NOMO-1 treated with DMSO at 0.1 percent for 48 hours (cell line): ENCODE results near the gene CADM1.

ENCODE experiments used
- DNase-seq: peaks from one replicate; lab custom pipeline; 2025; ENCODE audit not compliant: unreplicated experiment; lab: John Stamatoyannopoulos, UW

Gene CADM1

DNA sequence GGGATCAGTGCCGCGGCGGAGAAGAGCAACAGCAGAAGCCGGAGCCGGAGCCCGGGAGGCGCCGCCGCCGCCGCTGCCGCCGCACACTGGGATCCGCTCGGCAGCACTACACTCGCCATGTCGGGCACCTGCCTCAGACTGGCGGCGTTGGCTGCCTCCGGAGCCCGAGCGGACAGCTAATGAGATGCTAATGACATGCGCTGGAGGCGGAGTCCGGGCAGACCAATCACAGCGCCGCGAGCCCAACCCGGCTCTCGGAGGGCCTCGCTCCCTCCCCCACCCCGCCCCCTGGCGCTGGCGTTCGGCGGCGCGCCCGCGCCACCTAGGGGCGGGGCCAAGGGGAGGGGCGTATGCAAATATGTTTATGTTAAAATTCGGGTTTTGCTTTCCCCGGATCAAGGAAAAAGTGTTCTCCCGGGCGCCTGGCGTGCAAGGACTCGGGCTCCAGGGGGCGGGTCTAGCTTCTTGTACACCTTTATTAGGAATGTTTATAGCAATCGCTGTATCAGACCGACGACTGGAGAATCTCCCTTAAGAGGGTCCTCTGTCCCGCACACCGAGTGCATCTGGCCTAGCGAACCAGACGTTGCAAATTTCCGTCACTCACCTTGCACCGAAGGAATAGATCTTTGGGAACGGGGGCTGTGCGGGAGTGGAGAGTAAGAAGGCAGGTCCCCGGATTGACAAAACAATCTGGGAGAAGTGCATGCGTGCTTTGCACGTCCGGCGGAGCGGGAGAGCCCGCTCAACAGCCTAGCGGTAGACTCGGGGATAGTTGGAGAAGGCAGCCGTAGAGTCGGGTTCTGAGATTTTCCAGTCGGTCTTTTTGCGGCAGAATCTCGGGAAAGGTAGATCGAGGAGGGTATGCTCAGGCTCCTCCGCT is at the start of gene CADM1:
TSS of gene CADM1 (minus strand) at position 140 of the 883 bp plus-strand sequence.
- DNase-seq: peak; percentile 93

DNA sequence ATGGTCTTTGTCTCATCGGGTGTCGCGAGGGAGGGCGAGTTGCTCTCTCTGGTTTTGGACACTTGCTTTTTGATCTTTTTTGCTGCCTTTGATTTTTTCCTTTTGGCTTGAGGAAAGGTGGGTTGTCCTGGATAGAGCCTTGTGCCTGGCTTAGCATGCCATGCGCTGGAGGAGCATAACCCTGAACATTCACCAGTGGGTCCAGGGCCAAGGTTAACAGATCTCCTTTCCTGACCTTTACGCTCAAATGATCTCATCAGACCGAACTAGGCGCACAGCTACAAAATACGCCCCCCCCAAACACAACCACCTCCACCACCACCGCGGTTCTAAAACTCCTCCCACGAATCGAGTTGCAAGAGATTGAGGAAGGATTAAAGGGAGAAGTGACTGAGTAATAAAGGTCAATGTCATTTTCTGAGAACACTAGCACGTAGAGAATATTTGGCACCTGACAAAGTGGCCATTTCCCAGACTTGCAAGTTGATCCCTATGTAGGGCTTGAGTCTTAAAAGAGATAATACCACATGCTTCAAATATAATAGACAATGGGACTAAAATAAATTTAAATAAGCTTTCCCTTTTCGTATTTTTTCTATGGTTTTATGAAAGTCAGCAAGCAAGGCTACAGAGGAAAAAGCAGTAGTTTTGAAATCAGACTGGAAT is 48.7 kb upstream of the CADM1 start:
- no peak for DNase-seq

DNA sequence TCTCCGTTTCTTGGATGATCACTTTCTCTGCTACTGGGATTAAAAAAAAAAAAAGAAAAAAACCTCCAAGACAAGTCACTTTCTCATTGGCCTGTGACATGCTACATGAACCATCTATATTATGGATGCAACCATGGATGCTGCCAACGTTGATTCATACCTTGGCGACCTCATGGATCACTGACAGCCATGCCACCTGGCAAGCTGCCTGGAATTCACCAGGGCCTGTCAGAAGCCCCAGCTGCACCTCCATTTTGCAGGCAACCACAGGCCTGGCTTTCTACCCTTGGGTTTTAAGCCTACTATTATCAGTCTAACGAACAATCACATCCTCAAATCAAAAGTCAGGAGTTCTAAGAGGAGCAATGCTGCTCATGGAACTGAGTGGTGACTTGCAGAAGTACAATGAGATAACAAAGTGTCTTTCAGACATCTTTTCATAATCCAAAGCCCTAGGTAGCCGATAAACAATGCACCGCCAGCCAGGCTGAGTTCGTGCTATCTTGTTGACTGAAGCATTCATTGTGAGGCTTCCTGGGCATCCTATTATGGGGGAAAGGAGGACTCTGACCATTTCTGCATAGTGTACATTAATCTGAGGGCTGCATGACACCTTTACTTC is 48.0 kb upstream of the CADM1 start:
- no peak for DNase-seq

DNA sequence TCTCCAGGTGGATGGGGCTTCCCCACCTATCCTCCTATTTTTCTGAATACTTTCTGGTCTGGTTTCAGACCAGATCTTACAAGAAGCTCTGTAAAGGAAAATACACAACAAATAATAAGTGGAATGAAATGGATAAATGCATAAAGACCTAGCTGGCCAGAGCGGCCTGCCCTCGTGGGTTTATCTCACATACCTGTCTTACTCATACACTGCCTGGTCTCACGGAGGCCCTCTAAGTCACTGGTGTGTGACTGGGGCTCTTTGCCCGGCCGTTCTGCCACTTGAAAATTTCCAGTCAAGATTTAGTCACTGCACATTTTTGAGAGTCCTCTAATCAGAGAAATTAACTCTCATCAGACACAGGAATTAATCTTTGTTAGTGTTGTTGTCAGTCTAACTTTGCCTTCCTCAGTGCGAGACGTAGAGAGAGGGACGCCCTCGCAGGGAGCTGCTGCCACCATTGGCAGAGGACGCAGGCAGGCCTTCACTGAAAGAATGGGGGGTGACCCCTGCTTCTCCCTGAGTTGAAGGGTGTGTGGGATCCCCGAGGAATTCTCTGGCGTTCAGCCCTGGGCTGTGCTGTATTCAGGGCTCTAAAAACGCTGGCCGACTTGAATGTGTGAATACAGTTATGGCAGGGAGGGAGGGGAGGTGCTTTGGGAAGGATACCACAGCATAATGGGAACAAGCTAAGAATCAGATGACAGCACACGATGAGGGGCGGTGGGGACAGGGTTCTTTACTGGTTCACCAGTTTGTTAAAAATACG is 46.3 kb upstream of the CADM1 start:
- DNase-seq: no peak

DNA sequence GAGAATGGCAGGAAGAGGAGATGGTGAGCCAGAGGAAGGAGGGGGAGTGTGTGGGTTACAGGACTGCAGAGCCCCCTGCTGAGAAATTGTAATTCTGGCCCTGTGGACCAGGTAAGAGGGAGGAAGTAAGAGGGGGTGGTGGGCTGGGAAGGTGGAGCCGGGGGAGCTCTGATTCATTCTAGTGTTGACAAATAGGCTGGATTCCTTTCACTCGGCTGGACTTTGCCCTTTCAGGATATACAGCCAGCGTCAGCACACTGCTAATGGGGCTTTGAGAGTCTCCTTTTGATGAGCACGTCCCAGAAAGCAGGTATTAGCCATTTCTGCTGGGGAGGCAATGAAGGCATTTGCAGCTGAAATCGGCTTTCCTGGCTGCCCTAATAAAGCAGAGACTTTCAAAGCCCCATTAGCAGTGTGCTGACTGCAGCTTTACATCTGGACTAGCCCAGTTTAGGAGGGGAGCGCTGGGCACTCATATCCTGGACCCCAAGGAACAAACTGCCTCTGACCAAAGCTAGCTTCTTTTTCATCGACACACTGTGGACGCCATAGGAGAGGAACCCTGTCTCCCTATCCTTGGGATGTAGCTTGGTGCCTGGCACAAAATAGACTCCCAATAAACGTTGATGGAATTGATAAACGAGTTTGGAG is 44.8 kb upstream of the CADM1 start:
- no peak for DNase-seq

DNA sequence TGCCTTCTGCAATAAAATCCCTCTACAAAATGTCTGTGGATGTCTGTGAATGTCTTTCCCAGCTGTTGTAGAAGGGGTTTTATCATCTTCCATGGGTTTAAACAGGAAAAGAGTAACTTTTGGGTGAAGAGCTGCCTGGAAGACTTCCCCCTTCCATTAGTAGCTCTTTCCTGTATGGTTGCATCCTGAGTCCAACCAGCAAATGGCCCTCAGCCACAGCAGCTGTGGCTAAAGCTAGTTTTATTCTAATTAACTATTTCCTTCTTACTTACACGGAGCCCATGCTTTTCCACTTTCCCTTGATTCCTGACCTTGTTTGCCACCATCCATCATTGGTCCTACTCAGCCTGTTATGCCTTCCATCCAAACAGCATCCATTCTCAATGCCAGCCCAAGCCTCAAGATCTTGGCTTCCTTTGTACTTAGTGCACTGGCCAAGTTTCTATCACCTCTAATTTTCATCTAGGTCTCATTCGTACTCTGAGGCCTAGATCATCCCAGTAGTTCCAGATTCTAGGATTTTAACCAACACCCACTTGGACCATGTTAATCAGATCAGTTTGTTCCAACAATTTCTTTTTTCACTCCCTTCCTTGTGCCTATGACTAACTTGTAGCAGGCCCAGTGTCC is 41.5 kb upstream of the CADM1 start:
- DNase-seq: no peak

DNA sequence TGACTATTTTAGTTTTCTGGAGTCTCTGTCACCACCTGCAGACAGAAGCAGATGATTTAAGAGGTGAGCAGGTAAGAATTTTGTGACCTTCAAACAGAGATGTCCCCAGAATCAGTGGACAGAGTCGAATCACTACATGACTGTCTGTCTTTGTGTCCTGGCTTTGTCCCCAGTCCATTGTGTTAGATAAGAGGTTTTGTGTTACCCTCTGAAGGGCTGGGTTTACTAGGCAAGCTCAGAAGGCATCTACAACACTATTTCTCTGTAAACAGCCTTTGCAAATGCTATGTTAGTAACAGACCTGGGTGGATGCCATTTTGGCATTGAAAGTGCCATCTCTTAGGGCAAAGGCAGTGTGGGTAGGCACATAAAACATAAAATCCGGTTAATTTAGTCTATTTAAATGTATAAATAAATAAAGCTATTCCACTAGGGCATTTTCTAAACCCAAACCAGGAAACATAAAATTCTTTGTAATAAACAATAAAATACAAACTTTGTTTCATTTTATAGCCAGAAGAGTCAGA is 40.3 kb upstream of the CADM1 start:
- no peak for DNase-seq

DNA sequence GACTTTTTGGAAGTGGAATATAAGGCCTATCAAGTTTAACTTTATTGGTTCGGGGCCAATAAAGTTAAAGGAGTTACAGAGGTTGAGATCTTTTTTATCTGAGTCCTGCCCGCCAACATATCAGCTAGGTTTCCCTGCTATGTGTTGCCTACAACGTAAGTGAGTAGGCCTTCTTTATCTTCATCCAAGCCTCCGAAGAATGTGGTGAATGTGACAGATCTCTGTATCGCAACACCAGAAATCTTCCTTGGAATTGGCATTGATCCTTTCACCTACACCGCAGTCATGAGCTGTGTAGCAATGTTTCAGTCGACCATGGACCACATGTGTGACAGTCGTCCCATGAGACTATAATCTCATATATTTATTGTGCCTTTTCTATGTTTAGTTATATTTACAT is 37.3 kb upstream of the CADM1 start:
- DNase-seq: no peak

DNA sequence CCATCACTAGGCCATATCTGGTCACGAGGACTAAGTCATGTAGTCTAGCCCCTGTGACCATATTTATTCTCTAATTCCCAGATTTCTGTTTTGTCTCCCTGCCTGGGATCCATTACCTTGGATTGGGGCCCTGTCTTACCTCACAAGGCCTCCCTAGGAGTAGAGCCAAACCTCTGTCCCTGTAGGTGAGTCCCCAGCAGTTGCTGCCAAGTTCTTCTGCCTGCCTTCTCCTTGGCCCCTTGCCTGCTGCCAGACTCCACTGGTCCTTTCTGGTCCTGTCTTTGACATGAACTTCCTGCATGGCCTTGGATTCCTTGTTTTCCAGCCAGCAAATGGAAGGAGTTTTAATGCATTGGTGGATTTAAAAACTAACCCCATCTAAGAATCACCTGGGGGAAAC is 35.6 kb upstream of the CADM1 start:
- DNase-seq: no peak

DNA sequence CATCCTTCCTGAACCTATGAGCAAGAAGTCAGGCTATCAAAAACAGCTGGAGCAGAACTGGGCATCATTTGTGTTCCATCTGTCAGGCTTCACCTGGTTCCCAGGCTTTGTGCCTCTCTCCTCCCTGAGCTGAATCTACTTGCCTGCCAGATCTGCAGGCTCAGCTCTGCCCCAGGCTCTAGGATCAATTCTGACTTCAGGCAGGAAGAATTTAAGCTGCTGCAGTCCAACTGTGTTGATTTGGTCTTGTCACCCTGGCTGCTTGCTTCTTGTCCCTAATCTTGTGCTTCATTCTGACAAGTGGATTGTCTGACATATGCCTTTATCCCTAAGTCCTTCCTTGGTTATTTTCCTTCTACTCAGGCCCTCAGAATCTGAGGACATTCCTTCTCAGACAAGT is 31.6 kb upstream of the CADM1 start:
- DNase-seq: no peak

DNA sequence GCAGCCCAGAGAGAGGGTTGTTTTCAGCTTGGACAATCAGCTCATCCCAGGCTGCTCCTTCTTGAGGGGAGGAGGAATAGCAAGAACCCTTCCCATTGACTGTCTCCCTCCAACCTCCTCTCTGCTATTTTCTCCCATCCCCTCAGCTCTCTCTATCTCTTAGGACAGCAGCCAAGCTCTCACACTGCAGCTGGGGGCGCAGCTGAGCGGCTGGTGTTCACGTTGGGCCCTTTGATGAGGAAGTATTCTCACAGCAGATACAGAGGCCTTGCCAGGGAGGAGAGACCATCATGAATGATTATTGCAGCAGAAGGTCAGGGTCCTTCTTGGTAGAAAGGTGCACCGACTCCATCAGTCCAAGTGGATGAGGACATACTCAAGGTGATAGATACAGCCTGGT is 26.5 kb upstream of the CADM1 start:
- DNase-seq: peak; percentile 38

DNA sequence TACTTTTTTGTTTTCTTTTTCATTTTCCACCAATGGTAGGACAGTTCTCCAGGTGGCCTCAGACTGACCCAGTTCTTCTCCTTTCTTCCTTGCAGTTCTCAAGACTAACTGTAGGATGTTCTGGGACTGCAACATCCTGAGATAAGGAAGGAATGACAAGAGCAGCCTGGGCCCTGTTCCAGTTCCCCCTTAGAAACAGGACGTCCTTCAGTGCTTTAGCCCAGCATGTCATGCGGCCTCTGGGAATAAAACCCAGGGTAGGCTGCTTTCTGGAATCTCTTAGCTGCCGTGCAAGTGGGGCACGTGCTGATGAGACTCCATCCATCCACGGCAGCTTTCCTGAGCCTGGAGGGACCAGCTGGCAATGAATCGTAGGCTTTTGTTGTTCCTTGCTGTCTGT is 24.0 kb upstream of the CADM1 start:
- DNase-seq: no peak

DNA sequence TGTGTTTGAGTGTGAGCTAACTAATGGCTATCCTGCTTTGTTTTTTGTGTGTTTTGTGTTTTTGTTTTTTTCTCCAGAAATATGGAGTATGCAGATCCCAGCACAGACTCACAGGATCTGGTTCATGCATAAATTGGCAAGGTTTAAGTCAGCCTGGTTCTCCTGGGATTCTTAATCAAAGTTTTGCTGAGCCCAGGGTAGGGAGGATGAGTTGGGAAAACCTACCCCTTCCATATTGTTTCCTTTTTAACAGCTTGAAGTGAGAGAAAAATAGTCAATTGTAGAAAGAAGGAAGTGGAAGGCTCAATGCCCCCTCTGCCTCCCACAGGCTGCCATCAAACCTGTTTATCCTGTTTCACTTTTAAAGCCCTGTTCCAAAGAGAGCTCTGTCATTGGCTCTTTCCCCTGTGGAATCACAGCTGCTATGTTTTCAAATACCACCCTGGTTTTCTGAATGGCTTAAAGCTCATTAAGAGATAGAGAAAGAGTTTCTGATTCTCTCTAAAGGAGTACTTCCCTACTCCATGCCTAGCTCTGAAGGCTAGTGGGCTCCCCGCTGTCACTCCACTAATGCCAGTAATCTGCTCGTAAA is 23.4 kb upstream of the CADM1 start:
- DNase-seq: no peak

DNA sequence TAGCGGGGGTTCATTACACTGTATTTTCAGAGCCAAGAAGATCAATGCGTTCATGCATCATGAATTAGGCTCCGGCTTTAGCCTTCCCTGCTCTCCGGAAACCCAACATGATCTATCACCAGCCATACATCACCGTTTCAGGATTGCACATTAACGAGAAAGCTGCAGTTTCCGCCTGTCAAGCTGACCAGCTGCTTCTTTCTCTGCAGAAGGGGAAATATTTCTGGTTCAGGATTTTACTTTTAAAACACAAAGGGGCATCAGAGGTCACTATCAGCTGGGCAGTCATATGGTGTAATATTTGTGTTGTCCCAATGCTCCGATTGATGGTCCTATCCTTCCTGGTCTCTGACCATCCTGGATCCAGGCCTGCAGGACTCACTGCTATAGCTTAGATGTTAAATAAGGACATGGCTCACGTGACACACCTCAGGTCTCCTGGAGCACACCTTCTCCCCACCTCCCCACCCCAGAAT is 21.4 kb upstream of the CADM1 start:
- no peak for DNase-seq

DNA sequence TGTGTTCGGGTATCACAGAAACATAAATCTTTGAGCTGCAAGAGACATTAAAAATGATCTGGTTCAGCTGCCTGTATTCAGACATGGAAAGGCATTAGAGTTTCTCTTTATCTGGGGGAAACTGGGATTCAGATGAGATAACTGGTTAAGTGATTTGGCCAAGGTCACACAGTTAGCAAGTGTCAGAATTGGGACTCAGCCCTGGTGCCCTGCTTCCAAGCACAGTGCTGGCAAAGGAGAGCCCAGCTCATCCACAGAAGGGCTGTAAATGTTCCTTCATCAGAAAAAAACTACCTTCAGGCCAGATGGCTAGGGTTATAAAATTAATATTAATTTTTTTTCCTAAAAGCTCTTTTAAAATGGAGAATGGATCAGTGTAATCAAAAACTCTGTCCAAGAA is 20.4 kb upstream of the CADM1 start:
- no peak for DNase-seq

DNA sequence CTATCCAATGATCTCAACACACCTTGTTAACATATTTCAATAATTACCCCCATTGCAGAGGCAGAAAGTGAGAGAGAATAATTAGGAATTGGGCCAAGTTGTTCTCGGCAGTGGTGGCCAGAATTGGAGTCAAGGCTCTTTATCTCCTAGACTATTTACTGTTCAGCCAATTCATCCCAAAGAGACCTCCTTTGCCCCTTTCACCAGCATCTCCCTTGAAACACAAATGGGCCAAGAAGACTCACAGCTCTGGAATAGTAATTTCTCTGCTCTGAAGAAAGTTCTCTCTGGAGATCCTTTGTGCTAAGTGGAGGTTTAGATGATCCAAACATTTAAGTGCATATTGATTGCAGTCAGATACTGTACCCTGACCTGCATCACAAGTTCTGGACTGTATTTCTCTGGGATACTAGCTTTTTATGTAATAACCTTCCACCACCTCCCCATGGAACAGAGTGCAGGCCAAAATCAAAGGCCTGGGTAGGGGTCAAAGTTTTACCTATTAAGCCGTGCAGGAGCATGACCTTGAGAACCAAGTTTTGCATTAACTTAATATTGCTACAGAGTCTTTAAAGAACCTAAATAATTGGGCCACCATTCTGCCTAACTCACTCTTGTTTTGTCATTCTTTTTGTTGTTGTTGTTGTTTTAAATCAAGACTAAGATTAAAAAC is 19.6 kb upstream of the CADM1 start:
- no peak for DNase-seq

DNA sequence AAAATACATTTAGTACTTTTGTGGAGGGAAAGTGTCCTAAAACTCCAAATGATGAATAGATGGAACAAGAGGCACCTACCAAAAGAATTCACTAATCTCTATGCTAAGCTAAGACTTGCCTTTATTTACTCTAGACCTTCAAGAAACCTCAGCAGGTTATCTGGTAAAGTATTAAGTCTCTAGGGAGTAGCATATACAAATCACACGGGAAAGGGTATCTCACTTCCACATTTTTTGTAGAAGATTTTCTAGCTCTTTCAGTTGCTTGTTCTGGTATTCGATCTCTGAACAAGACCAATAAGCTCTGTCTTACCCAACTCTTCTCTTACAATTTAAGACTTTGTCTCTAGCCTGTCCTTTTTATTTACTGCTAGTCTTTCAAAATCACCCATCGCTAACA is 18.1 kb upstream of the CADM1 start:
- peak; percentile 51 for DNase-seq

DNA sequence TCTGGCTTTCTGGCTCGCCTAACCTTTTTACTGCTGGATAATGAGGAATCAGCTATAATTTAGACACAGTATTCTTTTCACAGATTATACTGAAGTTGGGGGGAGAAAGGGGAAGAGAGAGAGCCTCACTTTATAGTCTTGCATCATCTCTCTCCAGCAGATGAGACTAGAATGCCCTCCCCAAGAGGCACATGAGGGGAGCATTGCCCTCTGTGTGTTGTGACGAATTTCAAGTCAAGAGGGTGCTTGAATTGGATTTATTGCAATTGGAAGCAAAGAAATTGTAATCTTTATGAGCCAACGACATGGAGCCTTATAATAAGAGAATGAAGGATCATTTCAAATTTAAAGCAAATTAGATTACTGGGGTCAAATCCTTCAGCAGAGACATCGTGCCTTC is 17.6 kb upstream of the CADM1 start:
- DNase-seq: peak; percentile 72

DNA sequence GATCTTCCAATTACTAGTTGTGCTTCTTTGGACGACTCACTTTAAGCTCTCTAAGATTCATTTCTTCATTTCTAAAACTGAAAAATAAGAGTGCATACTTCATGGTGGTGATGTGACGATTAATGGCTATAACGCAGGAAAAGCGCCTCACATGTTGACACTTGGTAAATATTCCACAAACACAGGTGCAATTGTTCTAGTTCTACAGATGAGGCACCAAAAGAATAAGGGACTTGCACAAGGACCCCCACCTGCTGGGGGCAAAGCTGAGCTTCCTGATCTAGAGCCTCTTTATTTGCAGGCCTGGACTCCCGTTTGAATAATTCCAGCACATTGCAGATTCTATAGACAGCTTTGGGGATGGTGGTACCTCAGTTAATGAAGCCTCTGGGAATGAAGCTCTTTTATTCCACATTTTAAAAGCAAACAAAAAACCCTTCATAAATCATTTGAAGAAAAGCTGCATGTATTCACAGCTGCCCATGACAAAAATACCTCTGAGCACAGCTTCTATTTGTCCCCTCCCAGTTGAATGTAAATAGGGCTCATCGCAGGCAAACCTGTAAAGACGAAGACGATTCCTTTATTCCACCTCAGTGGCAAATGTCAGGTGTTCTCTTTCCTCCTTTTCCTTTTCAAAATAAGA is 14.9 kb upstream of the CADM1 start:
- no peak for DNase-seq
